HG03354 (cell line): ENCODE measurements around the gene CYP4F22.
"Not testable (repeated sequence)": the region's sequence is repeated elsewhere in the genome, so short reads cannot be mapped to it uniquely, and the experiment has no call there.

Experiments
- ATAC-seq: cut with Tn5 transposase; IDR thresholded peaks from one replicate; pipeline ENCODE4 v1.9.1; 2021; ENCODE audit warnings: mild to moderate bottlenecking; ENCODE audit not compliant: unreplicated experiment, poor library complexity, severe bottlenecking

Gene CYP4F22

DNA sequence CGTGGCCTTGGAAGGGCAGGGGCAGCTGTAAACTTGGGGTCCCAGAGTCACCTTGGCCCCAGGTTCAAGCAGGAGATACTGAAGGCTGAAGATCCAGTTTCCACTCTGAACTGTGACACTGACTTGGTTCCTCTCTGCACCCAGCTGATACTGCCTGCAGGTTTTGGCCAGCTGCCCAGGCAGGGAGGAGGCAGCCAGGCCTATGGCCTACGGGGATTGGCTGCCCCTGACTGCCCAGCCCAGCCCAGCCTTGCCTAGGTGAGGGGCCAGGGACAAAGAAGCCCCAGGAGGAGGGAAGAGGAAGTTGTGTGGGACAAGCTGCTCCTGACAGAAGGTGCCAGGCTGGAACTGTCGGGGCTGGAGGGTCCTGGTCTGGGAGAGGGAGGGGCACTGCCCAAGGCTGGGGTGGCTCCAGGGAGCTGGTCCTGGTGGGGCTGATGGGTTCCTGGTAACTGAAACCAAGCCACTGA lies 55.0 kb downstream of the CYP4F22 start:
- no peak for ATAC-seq

DNA sequence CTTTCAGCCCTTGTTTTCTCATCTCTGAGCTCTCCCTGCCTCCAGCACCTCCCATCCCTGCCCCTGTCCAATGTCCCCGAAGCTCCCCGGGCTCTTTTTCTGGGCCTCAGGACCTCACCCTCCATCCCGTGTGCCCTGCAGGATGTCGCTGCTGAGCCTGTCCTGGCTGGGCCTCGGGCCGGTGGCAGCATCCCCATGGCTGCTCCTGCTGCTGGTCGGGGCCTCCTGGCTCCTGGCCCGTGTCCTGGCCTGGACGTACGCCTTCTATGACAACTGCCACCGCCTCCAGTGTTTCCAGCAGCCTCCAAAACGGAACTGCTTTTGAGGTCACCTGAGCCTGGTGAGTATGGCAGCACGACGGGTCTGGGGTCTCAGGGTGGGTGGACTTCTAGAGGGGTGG lies 55.6 kb downstream of the CYP4F22 start:
- no peak for ATAC-seq

DNA sequence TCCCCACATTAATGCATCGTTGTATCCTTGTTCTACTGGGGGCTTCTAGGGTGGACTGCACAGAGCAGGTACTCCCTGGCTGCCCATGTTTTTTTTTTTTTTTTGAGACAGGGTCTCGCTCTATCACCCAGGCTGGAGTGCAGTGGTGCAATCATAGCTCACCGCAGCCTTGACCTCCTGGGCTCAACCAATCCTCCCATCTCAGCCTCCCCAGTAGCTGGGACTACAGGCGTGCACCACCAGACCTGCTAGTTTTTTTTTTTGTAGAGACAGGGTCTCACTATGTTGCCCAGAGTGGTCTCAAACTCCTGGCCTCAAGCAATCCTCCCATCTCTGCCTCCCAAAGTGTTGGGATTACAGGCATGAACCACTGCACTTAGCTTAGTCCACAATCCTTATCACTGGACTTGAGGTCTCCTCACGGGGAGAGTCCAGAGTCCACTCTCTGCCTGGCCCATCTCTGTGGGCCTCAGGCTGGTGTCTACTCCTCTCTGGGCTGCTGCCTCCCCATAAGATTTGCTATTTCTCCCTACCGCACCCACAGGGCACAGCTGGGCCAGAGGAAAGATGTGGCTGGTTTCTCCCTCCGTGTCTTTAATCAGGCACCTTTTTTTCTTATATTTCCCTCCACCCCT lies 56.3 kb downstream of the CYP4F22 start:
- no peak for ATAC-seq

DNA sequence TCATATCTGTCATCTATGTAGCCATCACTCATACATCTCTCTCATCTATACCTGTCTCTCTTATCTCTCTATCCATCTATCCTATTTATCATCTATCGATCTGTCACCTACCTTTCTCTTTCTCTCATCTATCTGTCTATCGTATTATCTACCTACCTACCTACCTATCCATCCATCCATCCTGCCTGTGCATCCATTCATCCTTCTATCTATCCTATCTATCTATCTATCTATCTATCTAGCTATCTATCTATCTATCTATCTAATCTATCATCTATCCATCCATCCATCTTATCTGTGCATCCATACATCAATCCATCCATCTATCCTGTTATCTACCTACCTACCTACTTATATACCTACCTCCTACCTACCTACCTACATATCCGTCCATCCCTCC lies 62.1 kb downstream of the CYP4F22 start:
- ATAC-seq, result no peak

DNA sequence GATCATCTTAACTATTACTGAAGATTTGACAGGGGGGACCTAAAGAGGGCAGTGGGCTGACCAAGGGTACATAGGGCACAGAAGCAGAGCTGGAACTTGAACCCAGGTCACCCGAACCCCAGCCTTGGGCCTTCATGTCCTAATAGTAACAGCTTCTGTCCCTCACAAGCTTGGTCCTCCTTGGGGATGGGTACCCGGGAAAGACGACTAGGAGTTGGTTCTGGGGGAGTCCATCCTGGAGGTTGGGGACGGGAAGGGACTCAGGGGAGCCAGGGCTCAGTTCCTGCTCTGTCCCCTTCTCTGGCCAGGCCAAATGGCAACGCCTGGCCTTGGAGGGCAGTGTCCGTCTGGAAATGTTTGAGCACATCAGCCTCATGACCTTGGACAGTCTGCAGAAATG lies 67.1 kb downstream of the CYP4F22 start:
- no peak for ATAC-seq

DNA sequence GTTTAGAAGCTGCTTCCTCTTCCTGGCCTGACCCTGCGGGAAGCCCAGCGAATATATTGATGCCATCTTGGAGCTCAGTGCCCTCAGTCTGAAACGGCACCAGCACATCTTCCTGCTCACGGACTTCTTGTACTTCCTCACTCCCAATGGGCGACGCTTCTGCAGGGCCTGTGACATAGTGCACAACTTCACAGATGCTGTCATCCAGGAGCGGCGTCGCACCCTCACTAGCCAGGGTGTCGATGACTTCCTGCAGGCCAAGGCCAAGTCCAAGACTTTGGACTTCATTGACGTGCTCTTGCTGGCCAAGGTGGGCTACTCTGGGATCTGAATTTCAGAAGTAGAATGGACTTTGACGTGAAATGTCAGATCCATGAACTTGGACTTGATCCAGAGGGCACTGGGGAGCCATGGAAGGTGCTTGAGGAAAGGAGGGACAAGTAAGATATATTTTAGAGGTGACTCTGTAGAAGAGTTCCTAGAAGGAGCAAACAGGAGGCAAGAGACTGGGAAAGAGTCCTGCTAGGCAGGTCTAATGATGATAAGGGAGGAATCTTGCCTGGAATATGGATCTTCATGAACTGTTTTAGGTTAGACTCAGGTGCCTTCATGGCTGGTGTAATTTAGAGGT lies 68.3 kb downstream of the CYP4F22 start:
- ATAC-seq, result no peak

DNA sequence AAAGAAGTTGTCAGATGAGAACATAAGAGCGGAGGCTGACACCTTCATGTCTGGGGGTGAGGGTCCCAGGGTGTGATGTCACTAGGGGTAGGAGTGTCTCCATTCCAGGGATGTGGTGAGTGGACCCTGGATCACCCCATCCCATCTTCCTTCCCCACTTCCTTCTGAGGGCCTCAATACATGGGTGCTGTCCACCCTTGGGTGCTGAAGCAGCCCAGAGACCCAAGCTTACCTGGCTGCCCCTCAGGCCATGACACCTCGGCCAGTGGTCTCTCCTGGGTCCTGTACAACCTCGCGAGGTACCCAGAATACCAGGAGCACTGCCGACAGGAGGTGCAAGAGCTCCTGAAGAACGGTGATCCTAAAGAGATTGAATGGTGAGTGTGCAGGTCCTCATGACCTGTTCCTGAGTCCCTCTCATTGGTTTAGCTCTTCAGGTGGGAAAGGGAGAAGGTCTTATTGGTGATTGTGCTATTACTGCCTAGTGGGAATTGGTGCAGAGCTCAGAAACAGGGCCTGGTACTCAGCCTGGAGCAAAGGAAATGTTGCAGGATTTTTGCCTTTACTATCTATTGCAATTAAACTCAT lies 69.0 kb downstream of the CYP4F22 start:
- ATAC-seq, result no peak

DNA sequence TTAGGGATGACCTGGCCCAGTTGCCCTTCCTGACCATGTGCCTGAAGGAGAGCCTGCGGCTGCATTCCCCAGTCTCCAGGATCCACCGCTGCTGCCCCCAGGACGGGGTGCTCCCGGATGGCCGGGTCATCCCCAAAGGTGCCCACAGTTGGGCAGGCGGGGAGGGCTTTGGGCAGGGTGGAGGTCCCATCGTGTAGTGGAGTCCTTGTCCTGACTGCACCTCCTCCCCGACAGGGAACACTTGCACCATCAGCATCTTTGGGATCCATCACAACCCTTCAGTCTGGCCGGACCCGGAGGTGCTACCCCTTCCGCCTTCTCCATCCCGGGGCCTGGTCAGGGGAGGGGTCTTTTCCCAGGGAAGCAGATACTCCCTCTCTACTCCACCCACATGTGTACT lies 75.0 kb downstream of the CYP4F22 start:
- no peak for ATAC-seq

DNA sequence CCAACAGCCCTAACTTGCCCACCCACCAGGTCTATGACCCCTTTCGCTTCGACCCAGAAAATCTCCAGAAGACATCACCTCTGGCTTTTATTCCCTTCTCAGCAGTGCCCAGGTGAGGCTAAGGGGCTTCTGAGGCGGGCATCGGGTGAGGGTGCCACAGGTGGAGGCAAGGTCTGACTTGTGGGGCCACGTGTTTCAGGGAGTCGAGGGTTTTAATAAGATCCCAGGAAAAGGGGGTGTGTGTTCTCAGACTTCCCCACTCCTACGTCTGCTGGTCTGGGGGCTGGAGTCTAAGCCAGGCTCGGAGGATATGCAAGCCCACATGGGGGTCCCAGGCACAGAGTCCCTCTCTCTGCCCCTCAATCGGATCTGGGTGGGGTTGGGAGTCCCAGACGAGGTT lies 75.8 kb downstream of the CYP4F22 start:
- no peak for ATAC-seq

DNA sequence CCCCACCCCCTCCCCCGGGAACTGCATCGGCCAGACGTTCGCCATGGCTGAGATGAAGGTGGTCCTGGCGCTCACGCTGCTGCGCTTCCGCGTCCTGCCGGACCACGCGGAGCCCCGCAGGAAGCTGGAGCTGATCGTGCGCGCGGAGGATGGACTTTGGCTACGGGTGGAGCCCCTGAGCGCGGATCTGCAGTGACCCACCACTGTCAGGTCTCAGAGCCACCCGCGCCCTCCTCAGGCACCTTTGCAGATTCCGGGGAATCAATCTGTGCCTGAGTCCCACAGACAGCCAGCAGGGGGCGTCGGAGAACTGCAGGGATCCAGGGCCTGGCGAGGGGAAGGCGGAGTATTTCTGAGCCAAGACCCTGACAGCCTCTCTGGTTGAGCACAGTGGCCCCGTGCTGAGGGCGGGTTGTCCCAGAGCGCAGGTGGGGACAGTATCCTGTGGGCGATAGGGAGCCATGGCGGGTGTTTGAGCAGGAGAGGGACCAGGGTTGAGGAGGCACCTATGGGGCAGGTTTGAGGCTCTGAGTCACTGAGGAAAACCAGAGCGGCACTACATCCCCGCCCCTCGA lies 76.3 kb downstream of the CYP4F22 start:
- ATAC-seq, result no peak

DNA sequence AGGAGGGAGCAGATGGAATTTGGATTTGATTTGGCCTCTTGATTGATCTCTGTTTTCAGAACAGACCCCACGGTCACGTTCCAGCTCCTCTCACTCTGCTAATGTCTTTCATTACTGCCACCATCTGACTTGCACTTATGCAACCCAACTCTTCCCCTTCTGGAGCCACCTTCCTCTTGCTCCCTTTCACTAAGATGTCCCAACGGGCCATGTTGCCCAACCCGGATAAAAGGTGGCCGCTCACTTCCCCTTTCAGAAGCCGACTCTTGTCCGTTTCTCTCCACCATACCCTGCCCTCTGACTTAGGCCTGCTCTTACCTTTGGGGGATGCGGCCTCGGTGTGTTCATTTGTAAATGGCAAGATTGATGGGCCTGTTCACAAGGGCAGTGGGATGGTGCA lies 79.3 kb downstream of the CYP4F22 start:
- no peak for ATAC-seq

DNA sequence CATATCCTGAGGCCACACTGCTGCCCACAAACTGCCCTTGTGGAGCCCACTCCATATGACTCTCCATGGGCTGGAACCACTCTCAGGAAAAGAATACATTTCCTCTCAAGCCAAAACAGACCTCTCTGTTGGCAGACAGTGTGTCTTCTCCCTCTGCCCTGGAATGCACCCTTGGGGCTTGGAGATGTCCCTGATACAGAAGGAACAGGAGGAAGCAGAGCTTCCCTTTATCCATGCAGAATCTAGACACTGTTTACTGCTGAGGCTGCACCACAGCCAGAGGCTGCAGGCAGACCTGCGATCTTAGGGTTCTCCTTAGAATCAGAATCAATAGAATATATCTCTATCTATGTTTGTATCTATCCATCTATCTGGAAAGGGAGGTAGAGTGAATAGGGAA lies 79.9 kb downstream of the CYP4F22 start:
- ATAC-seq, result no peak

DNA sequence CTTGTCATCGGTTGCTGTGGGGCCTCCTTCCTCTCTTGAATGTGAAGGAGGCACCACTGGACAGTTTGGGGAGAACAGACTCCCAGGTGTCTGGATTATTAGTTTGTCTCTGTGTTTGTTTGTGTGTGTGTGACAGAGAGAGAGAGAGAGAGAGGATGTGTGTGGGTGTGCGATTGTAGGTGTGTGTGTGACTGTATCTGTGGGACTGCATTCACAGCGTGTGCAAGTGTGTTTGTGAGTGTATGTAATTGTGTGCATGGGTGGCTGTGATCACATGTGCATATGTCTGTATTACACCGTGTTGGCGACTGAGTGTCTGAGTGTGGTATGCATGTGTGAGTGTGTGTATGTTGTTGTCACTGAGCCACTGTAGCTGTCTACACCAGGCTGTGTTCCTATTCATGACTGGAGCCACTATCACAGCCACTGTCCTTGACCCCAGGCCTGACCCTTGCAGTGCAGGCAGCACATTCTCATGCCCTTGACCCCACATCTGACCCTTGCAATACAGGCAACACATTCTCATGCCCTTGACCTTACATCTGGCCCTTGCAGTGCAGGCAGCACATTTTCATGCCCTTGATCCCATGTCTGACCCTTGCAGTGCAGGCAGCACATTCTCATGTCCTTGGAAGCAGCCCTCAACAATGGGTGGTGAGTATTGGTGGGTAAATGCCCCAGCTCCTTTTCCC lies 81.6 kb downstream of the CYP4F22 start:
- ATAC-seq, result no peak

DNA sequence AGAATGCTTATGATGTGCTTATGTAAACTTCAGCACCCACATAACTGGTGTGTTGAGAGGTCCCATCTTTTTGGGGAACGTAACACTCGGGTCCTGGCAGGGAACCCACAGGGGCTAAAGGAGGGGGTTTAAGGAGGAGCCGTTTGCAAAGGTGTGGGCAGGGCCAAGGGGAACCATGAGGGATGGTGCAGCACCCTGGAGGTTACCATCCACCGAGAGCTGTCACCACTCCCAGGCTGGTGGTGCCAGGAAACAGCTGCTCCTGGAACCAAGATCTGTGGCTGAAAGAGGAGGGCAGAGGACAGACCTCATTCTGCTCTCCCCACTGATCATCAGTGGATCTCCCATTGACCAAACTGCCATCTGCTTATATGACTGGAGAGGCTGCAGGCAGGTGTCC lies 83.5 kb downstream of the CYP4F22 start:
- ATAC-seq, result no peak

DNA sequence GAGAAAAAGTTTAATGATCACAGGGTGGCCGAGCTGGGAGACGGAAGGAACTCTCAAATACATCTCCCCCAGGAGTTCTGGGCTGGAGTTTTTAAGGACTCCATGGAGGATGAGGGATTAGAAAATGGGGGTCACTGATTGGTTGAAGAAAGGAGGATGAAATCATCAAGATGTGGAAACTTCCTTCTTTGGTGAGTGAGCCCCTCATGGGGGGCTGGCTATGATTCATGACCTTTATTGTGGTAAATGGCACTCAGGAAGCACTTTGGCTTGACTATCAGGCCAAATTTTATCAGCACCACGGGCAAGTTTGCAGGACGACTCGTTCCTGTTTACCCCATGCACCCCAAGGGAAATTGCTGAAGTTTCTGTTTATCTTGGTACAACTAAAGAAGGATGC lies 84.2 kb downstream of the CYP4F22 start:
- not testable (repeated sequence) for ATAC-seq

DNA sequence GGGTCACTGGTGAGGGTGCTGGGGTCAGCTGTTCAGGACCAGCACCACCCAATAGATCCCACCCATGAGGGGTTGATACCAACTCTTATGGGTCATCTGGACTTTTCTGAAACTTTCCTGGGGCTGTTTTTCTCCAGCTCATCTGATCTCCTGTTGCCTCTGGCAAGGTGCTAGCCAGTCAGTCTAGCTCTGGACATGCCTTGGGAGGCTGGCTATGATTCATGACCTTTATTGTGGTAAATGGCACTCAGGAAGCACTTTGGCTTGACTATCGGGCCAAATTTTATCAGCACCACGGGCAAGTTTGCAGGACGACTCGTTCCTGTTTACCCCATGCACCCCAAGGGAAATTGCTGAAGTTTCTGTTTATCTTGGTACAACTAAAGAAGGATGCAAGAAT lies 85.4 kb downstream of the CYP4F22 start:
- not testable (repeated sequence) for ATAC-seq

DNA sequence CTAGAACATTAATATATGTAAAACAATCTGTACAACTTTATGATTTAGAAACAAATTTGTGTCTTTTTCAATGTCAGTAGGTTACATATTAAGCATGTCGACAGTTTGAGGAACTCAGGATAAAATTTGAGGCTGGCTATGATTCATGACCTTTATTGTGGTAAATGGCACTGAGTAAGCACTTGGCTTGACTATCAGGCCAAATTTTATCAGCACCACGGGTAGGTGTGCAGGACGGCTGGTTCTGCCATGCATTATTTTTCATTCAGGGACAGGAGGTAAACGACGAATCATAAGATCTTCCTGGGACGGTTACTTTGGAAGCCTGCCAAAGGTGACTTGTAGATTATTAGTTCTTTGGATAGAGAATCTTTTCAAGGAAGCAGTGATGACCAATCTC lies 86.7 kb downstream of the CYP4F22 start:
- no peak for ATAC-seq
